ENCODE results near the gene SLC30A9. TPM values are rescaled to one million over a fixed set of nuclear protein-coding genes. Genes with fewer than 3 reads are reported as not detected.

SLC30A9 gene
- total and polyA plus RNA-seq, 5 donors, result 17.8 to 72.1 (median 67.9) TPM

DNA sequence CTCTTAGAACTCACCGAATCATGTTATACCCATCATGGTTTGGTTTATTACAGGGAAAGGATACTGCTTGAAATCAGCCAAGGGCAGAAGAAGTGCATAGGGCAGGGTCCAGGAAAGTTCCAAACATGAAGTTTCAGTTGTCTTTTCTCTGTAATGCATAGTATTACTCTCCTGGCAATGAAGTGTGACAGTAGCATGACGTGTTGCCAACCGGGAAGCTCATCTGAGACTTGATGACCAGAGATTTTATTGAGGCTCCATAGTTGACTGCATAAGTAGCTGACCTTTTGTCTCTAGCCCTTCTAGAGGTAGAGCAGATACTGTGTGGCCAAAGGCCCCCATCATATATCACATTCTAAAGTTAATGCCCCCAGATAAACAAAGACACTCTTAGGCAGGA is 90.0 kb downstream of the SLC30A9 start:
- intact Hi-C loops (cut with DNase I), result no loop called here
- no peaks in the 10 kb centered on the region for H3K9me3 ChIP-seq (ENCODE audit: control insufficient read depth, low read length)
- no peak overlapping the region for H3K27ac ChIP-seq (ENCODE audit: low read length)
- ATAC-seq (no peak), DNase-seq (no peak)
- no peak overlapping the region for H3K4me3 ChIP-seq (ENCODE audit: low read length)
- no peaks in the 10 kb centered on the region for H3K27me3 ChIP-seq (ENCODE audit: control insufficient read depth, insufficient read depth)
- 96% methylated on average over 3 of the region's 3 CpGs for WGBS
- H3K4me1 ChIP-seq (ENCODE audit: control insufficient read depth, insufficient read depth, low read length), result no peaks in the 10 kb centered on the region

DNA sequence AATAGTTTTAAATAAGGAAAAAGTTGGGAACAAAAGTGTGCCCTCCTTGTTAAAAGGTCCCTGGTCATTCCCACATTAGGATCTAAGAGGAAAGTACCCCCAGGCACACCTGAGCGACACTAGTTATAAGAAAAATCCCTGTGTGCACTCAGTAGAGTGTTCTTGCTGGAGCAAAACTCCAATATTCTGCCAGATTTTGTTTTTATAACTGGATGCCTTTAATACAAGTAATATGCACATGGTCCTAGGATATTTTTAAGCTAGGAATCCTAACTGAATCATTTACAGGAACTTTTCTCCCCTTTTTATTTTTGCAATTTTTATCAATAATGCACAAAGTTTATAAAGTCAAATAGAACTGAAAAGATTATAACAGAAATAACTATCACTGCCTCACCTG is 93.5 kb downstream of the SLC30A9 start:
- intact Hi-C loops (cut with DNase I), result no loop called here
- no peak for DNase-seq

DNA sequence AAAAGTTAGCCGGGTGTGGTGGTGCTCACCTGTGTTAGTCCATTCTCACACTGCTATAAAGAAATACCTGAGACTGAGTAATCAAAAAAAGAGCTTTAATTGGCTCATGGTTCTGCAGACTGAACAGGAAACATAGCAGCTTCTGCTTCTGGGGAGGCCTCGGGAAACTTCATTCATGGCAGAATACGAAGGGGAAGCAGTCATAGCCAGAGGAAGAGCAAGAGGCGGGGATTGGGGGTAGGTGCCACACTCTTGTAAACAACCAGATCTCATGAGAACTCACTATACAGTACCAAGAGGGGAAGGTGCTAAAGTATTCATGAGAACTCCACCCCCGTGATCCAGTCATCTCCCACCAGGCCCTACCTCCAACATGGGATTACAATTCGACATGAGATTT is 98.1 kb downstream of the SLC30A9 start:
- Histone ChIP-seq H3K4me3 (ENCODE audit: low read length) (no peak overlapping the region), H3K9me3 (ENCODE audit: control insufficient read depth, low read length) (no peaks in the 10 kb centered on the region), H3K27me3 (ENCODE audit: control insufficient read depth, insufficient read depth) (no peaks in the 10 kb centered on the region), H3K27ac (ENCODE audit: low read length) (no peak overlapping the region), H3K4me1 (ENCODE audit: control insufficient read depth, insufficient read depth, low read length) (no peaks in the 10 kb centered on the region)
- DNase-seq (no peak), ATAC-seq (no peak)
- WGBS, result 89% methylated on average over 6 of the region's 6 CpGs
- intact Hi-C loops (cut with DNase I), result no loop called here

More for the DNA sequence above, 93.5 kb downstream of the SLC30A9 start:
- Histone ChIP-seq H3K4me1 (ENCODE audit: control insufficient read depth, insufficient read depth, low read length) (no peaks in the 10 kb centered on the region), H3K27ac (ENCODE audit: low read length) (no peak overlapping the region), H3K4me3 (ENCODE audit: low read length) (no peak overlapping the region), H3K9me3 (ENCODE audit: control insufficient read depth, low read length) (no peaks in the 10 kb centered on the region), H3K27me3 (ENCODE audit: control insufficient read depth, insufficient read depth) (no peaks in the 10 kb centered on the region)
- no peak for ATAC-seq
- WGBS, result 96% methylated on average over 1 of the region's 1 CpG

DNA sequence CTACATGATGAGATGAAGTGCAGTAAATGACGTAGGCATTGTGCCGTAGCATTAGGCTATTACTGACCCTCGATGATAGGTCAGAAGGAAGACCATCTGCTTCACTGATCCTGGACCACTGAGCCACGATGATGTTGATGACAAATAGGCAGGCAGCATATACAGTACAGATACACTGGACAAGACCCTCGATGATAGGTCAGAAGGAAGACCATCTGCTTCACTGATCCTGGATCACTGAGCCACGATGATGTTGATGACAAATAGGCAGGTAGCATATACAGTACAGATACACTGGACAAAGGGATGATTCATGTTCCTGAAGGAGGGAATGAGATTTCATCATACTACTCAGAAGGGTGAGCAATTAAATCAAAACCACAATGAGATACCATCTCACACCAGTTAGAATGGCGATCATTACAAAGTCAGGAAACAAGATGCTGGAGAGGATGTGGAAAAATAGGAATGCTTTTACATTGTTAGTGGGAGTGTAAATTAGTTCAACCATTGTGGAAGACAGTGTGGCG is 111.2 kb downstream of the SLC30A9 start:
- DNase-seq, result no peak
- ATAC-seq, result no peak
- Histone ChIP-seq H3K27me3 (ENCODE audit: control insufficient read depth, insufficient read depth) (no peaks in the 10 kb centered on the region), H3K27ac (ENCODE audit: low read length) (no peak overlapping the region), H3K4me1 (ENCODE audit: control insufficient read depth, insufficient read depth, low read length) (no peaks in the 10 kb centered on the region), H3K9me3 (ENCODE audit: control insufficient read depth, low read length) (no peaks in the 10 kb centered on the region), H3K4me3 (ENCODE audit: low read length) (no peak overlapping the region)
- intact Hi-C loops (cut with DNase I), result no loop called here
- WGBS, result 91% methylated on average over 8 of the region's 8 CpGs

DNA sequence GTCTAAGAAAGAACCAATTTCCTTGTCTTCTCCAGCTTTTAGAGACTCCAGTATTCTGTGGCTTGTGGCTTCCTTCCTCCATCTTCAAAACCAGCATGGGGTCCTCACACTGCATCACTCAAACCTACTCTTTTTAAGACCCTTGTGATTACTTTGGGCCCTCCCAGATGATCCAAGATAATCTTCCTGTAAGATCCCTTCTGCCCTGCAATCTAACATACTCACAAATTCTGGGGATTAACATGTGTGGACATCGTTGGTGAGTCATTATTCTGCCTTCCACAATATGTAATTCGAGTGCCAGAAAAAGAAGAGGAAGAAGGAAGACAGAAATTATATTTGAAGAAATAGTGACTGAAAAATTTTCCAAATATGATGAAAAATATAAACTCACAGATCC is 114.2 kb downstream of the SLC30A9 start:
- Histone ChIP-seq H3K4me3 (ENCODE audit: low read length) (no peak overlapping the region), H3K9me3 (ENCODE audit: control insufficient read depth, low read length) (no peaks in the 10 kb centered on the region), H3K27me3 (ENCODE audit: control insufficient read depth, insufficient read depth) (no peaks in the 10 kb centered on the region), H3K4me1 (ENCODE audit: control insufficient read depth, insufficient read depth, low read length) (no peaks in the 10 kb centered on the region), H3K27ac (ENCODE audit: low read length) (no peak overlapping the region)
- DNase-seq (no peak), ATAC-seq (no peak)
- 54% methylated on average over 2 of the region's 2 CpGs for WGBS
- intact Hi-C loops (cut with DNase I), result no loop called here

DNA sequence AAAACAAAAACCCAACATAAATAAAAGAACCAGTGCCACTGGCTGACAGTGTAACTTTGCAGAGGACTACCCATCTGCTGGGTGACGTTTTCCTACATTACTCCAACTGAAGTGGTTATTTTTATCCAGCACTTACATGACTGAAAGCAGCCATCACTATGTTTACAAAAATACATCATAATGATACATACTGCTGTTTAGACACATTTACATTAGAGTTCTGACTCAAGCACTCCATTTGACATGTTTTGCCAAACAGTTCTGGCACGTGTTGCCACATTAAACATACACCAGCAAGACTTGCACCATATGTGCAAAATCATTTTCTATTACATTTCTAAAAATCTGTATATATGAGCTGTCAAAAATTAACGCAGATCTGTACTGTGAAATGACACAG is 122.5 kb downstream of the SLC30A9 start:
- no peaks in the 10 kb centered on the region for H3K9me3 ChIP-seq (ENCODE audit: control insufficient read depth, low read length)

DNA sequence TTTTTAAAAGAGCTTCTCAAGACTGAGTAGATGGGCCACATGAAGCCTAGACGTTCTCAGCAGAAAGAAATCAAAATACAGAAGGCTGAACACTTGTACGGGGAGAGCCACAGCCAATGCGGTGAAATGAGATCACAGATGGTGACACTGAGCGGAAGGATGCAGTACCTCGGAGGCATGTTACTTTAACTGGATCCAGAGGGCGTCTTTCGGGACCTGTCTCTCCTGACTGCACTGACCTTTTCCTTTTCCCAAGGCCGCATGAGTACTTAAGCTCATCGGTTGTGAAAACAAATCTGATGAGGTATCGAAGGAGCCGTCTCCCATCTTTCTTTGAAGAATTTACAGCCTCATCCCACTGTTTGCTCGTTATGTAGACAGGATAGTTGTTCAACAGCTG is 129.6 kb downstream of the SLC30A9 start:
- DNase-seq (no peak), ATAC-seq (no peak)
- intact Hi-C loops (cut with DNase I), result no loop called here
- H3K4me3 ChIP-seq (ENCODE audit: low read length), result no peak overlapping the region
- H3K4me1 ChIP-seq (ENCODE audit: control insufficient read depth, insufficient read depth, low read length), result no peaks in the 10 kb centered on the region
- no peak overlapping the region for H3K27ac ChIP-seq (ENCODE audit: low read length)
- WGBS, result 70% methylated on average over 12 of the region's 12 CpGs
- H3K27me3 ChIP-seq (ENCODE audit: control insufficient read depth, insufficient read depth), result no peaks in the 10 kb centered on the region
- H3K9me3 ChIP-seq (ENCODE audit: control insufficient read depth, low read length), result no peaks in the 10 kb centered on the region

More for the DNA sequence above, 122.5 kb downstream of the SLC30A9 start:
- Histone ChIP-seq H3K4me1 (ENCODE audit: control insufficient read depth, insufficient read depth, low read length) (no peaks in the 10 kb centered on the region), H3K4me3 (ENCODE audit: low read length) (no peak overlapping the region), H3K27ac (ENCODE audit: low read length) (no peak overlapping the region), H3K27me3 (ENCODE audit: control insufficient read depth, insufficient read depth) (no peaks in the 10 kb centered on the region)
- WGBS, result 67% methylated on average over 3 of the region's 3 CpGs
- no peak for DNase-seq
- intact Hi-C loops (cut with DNase I), result no loop called here
- ATAC-seq, result no peak

DNA sequence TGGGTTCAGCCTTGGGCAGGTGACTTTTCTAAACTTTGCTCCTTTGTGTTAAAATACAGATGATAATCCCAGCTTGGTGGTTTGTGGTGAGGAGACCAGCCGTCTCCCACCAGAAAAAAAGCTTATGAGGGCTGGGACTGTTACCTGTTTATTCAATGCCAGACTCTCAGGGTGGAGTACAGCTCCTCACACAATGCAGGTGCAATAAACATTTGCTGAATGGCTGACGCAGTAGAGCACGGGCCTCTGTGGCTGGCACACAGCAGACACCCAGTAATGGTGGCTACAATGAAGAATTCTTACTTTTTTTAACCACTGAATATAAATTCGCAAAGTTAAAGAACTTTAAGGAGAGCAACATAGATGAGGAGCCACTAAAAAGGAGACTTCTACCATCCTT is 131.9 kb downstream of the SLC30A9 start:
- Histone ChIP-seq H3K4me1 (ENCODE audit: control insufficient read depth, insufficient read depth, low read length) (no peaks in the 10 kb centered on the region), H3K4me3 (ENCODE audit: low read length) (no peak overlapping the region), H3K9me3 (ENCODE audit: control insufficient read depth, low read length) (no peaks in the 10 kb centered on the region), H3K27ac (ENCODE audit: low read length) (no peak overlapping the region), H3K27me3 (ENCODE audit: control insufficient read depth, insufficient read depth) (no peaks in the 10 kb centered on the region)
- intact Hi-C loops (cut with DNase I), result no loop called here
- ATAC-seq (no peak), DNase-seq (no peak)
- 90% methylated on average over 4 of the region's 4 CpGs for WGBS

DNA sequence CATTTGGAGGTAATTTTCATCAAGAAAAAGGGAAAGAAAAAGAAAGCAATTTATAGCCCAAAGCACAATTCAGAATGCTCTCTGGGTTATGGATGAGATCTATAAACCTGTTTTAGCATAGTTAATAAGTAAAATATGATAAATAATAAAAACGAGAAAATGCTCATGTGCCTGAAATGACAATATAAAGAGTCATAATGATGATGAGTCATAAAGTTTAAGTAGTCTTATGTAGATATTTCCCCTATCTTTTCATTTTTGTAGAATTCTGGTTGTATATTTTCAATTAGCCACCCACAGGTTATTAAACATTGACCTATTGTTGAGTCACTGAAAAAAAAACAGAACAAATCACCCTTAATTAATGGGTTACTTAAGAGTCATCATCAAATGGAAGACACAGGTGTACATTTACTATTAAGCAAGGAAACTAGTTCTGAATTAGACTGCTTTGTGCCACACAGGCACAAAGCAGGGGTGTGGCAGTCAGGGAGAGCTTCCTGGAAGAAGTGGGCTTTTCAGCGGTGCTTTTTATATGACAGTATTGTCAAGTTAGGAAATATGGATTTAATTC is 132.8 kb downstream of the SLC30A9 start:
- H3K27ac ChIP-seq (ENCODE audit: low read length), result no peak overlapping the region
- intact Hi-C loops (cut with DNase I), result no loop called here
- H3K4me1 ChIP-seq (ENCODE audit: control insufficient read depth, insufficient read depth, low read length), result no peaks in the 10 kb centered on the region
- no peaks in the 10 kb centered on the region for H3K27me3 ChIP-seq (ENCODE audit: control insufficient read depth, insufficient read depth)
- no peak overlapping the region for H3K4me3 ChIP-seq (ENCODE audit: low read length)
- H3K9me3 ChIP-seq (ENCODE audit: control insufficient read depth, low read length), result no peaks in the 10 kb centered on the region
- WGBS, result 91% methylated on average over 2 of the region's 2 CpGs
- no peak for ATAC-seq
- DNase-seq, result no peak

DNA sequence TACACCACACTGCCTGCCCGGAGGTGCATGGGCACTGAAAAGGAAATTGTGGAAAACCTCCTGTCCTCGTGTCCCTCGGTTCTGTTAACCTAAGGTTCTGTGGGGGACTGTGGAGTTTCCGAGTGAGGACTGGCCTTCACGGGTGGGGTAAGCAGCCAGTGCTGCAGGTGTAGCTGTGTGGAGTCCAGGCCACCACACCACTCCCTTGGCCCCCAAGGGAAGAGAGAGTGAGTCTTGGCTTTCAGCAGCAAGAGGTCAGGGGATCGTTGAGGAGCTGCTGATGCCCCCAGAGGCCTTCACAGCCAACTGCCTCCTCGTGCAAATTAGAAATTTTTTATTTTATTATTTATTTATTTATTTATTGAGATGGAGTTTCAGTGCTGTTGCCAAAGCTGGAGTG is 141.8 kb downstream of the SLC30A9 start:
- no peak for ATAC-seq

DNA sequence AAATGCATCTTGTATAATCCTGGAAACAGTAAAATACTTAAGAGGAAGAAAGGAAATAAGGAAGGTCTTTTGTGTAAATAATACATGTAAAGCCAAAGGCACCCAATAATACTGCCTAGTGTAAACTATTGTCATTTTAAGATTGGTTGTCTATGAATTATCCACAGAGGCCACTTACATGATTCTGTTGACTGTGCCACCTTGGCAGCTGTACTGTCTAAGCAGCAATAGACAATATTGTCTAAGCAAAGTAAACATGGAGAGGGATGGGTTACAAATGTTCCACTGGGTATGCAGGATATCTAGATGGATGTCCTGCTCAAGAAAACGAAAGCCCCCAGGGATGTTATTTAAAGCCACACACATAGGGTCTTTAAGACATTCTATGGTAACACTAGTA is 142.7 kb downstream of the SLC30A9 start:
- Histone ChIP-seq H3K27ac (ENCODE audit: low read length) (no peak overlapping the region), H3K4me1 (ENCODE audit: control insufficient read depth, insufficient read depth, low read length) (no peaks in the 10 kb centered on the region), H3K9me3 (ENCODE audit: control insufficient read depth, low read length) (no peaks in the 10 kb centered on the region), H3K4me3 (ENCODE audit: low read length) (no peak overlapping the region), H3K27me3 (ENCODE audit: control insufficient read depth, insufficient read depth) (no peaks in the 10 kb centered on the region)
- intact Hi-C loops (cut with DNase I), result no loop called here
- DNase-seq (no peak), ATAC-seq (no peak)
- WGBS, result 66% methylated on average over 1 of the region's 1 CpG

More for the DNA sequence above, 141.8 kb downstream of the SLC30A9 start:
- no peaks in the 10 kb centered on the region for H3K4me1 ChIP-seq (ENCODE audit: control insufficient read depth, insufficient read depth, low read length)
- H3K9me3 ChIP-seq (ENCODE audit: control insufficient read depth, low read length), result no peaks in the 10 kb centered on the region
- intact Hi-C loops (cut with DNase I), result no loop called here
- 88% methylated on average over 7 of the region's 7 CpGs for WGBS
- no peaks in the 10 kb centered on the region for H3K27me3 ChIP-seq (ENCODE audit: control insufficient read depth, insufficient read depth)
- no peak overlapping the region for H3K4me3 ChIP-seq (ENCODE audit: low read length)
- no peak overlapping the region for H3K27ac ChIP-seq (ENCODE audit: low read length)
- DNase-seq, result no peak

DNA sequence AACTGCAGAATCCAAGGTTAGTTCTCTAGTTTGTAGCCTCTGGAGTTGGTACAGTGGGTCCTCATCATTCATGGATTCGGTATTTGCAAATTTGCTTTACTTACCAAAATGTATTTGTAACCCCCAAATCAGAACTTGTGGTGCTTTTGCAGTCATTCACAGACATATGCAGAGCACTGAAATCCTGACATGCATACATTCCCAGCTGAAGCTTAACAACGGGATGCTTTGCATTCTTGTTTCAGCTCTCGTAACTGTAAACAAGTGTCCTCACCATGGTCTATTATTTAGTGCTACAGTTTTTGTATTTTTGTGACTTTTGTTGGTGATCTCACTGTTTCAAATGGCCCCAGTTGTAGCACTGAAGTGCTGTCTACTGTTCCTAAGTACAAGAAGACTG is 146.0 kb downstream of the SLC30A9 start:
- H3K4me1 ChIP-seq (ENCODE audit: control insufficient read depth, insufficient read depth, low read length), result no peaks in the 10 kb centered on the region
- no peak overlapping the region for H3K27ac ChIP-seq (ENCODE audit: low read length)
- H3K27me3 ChIP-seq (ENCODE audit: control insufficient read depth, insufficient read depth), result no peaks in the 10 kb centered on the region
- 70% methylated on average over 3 of the region's 3 CpGs for WGBS
- intact Hi-C loops (cut with DNase I), result no loop called here
- no peak for DNase-seq
- no peak for ATAC-seq
- no peak overlapping the region for H3K4me3 ChIP-seq (ENCODE audit: low read length)
- no peaks in the 10 kb centered on the region for H3K9me3 ChIP-seq (ENCODE audit: control insufficient read depth, low read length)

Measured in right cardiac atrium (tissue), 5 donors.